SHP77 (cell line): Measurements from ENCODE around the gene GLYR1.

ENCODE experiments used
- DNase-seq, 2 experiments: peaks; one replicate each; lab custom pipeline; 2025; lab: John Stamatoyannopoulos, UW

GLYR1 gene

GRCh38 chr16:4880006-4880580, 33.0 kb upstream of the GLYR1 start:
- DNase-seq = no peak

GRCh38 chr16:4879049-4879448, 32.0 kb upstream of the GLYR1 start:
- DNase-seq = no peak

GRCh38 chr16:4877380-4877685, 30.2 kb upstream of the GLYR1 start:
- no peak for DNase-seq

GRCh38 chr16:4876646-4877379, 29.7 kb upstream of the GLYR1 start:
- no peak for DNase-seq

GRCh38 chr16:4874666-4875065, 27.6 kb upstream of the GLYR1 start:
- DNase-seq = no peak

GRCh38 chr16:4873091-4873490, 26.0 kb upstream of the GLYR1 start:
- no peak for DNase-seq

- no peak for DNase-seq
Observed at GRCh38 chr16:4871071-4871470, 24.0 kb upstream of the GLYR1 start.

- no peak for DNase-seq
Observed at GRCh38 chr16:4870138-4870671, 23.1 kb upstream of the GLYR1 start.

GRCh38 chr16:4869147-4869805, 22.2 kb upstream of the GLYR1 start:
- no peak for DNase-seq

- no peak for DNase-seq
Observed at GRCh38 chr16:4868535-4868934, 21.4 kb upstream of the GLYR1 start.

GRCh38 chr16:4868026-4868425, 20.9 kb upstream of the GLYR1 start:
- no peak for DNase-seq

- no peak for DNase-seq
Observed at GRCh38 chr16:4866586-4866985, 19.5 kb upstream of the GLYR1 start.

- no peak for DNase-seq
Observed at GRCh38 chr16:4865231-4865860, 18.3 kb upstream of the GLYR1 start.

GRCh38 chr16:4864728-4865127, 17.6 kb upstream of the GLYR1 start:
- DNase-seq = no peak

- no peak for DNase-seq
Observed at GRCh38 chr16:4862639-4863038, 15.6 kb upstream of the GLYR1 start.

GRCh38 chr16:4860727-4861342, 13.7 kb upstream of the GLYR1 start:
- no peak for DNase-seq

GRCh38 chr16:4859900-4860255, 12.8 kb upstream of the GLYR1 start:
- DNase-seq = no peak

- no peak for DNase-seq
Observed at GRCh38 chr16:4859190-4859899, 12.3 kb upstream of the GLYR1 start.

GRCh38 chr16:4855804-4856203, 8.7 kb upstream of the GLYR1 start:
- no peak for DNase-seq

- DNase-seq = no peak
Observed at GRCh38 chr16:4855371-4855770, 8.3 kb upstream of the GLYR1 start.

GRCh38 chr16:4852221-4852872, 5.3 kb upstream of the GLYR1 start:
- no peak for DNase-seq
